G401 (cell line): ENCODE results near the gene TVP23A. TPM values are rescaled to one million over a fixed set of nuclear protein-coding genes. Genes with fewer than 3 reads are reported as not detected.

Experiments used
- DNase-seq: peaks from one replicate; pipeline ENCODE4 v3.0.0-alpha.2; 2015; ENCODE audit warnings: low spot score
- in situ Hi-C: cut with HindIII; loops from 2 replicates; pipeline ENCODE4 v1.10.0; 2016; ENCODE audit warnings: low sequenced_read_pairs, mixed read lengths
- total RNA-seq: library from RNA; depleted of rRNA; stranded (reverse); fragments of >200 nt; shearing (Covaris generic); gene quantifications from 2 replicates; pipeline ENCODE4 v1.2.3, GENCODE V29; 2014; rRNA removed

Gene TVP23A
- total RNA-seq: not detected in 2 replicates

GRCh38 chr16:10817963-10818941, at the start of gene TVP23A:
TVP23A (minus strand) TSS chr16:10818794; CDS start chr16:10818493, 301 bp downstream.
- in situ Hi-C loops: no loop called here
- DNase-seq: peak; percentile 34

DNA sequence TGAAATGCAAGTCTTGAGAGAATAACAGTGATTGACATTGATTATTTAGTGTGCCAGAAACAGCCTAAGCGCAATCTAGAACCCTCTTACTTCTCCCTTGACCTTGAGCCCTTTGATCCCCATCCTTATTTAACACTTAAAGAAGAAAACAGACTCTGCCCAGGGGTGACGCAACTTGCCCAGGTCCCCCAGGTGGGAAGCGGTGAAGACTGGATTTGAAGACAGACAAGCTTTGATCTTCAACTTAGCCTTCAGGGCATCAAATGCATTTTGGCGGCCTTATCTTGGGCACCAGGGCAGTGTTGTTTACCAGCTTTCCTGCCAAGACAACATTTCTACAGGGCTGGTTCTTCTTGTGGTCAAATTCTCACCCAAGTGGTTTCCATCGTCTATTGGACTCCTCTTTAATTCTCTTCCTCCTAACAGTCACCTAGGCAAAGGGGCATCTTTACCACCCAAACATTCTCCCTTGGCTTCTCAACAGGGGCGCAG, 49.6 kb upstream of the TVP23A start:
- DNase-seq: no peak
- in situ Hi-C loops: no loop called here

DNA sequence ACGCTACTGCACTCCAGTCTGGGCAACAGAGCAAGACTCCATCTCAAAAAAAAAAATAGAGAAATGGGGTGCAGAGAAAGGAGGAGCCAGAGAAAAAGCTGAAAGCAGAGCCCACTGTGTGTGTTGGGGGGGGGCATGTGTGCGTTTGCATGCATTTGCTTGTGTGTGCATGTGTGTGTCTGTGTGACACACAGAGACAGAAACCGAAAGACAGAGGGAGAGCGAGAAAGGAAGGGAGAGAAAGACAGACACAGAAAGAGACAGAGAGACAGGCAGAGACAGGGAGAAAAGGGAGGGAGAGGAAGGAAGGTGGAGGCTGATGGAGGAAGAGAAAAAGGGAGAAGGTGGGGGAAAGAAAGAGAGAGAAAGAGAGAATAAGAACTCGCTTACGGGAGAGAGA, 48.6 kb upstream of the TVP23A start:
- DNase-seq: no peak
- in situ Hi-C loops: no loop called here

- in situ Hi-C loops: no loop called here
- DNase-seq: peak; percentile 8
Observed at GRCh38 chr16:10865991-10866966, 47.7 kb upstream of the TVP23A start.

DNA sequence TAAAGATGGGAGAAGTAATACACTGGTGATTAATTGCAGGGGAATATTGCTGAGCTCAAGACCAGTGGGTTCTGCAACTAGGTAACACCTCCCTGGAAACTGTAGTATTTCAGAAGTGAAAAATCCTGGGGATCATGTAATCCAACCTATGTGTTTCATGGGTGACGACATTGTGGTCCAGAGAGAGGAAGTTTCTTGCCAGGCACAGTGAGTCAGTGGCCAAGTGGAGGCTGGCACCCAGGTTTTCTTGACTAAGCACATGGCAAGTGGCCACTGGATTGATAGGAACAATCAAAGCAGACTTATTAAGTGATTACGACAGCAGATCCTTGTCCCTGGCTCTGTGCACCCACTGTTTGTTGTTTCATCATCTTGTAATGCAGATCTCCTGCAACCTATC, 43.8 kb upstream of the TVP23A start:
- in situ Hi-C loops: no loop called here
- no peak for DNase-seq

- in situ Hi-C loops: no loop called here
- DNase-seq: no peak
Observed at GRCh38 chr16:10859658-10860057, 41.1 kb upstream of the TVP23A start.

- in situ Hi-C loops: no loop called here
Observed at GRCh38 chr16:10859020-10859419, 40.4 kb upstream of the TVP23A start.

GRCh38 chr16:10858203-10858602, 39.6 kb upstream of the TVP23A start:
- DNase-seq: no peak
- in situ Hi-C loops: no loop called here

More at GRCh38 chr16:10859020-10859419, 40.4 kb upstream of the TVP23A start:
- DNase-seq: no peak

- in situ Hi-C loops: no loop called here
- no peak for DNase-seq
Observed at GRCh38 chr16:10856042-10856441, 37.4 kb upstream of the TVP23A start.

GRCh38 chr16:10852948-10853347, 34.4 kb upstream of the TVP23A start:
- DNase-seq: no peak
- in situ Hi-C loops: no loop called here

DNA sequence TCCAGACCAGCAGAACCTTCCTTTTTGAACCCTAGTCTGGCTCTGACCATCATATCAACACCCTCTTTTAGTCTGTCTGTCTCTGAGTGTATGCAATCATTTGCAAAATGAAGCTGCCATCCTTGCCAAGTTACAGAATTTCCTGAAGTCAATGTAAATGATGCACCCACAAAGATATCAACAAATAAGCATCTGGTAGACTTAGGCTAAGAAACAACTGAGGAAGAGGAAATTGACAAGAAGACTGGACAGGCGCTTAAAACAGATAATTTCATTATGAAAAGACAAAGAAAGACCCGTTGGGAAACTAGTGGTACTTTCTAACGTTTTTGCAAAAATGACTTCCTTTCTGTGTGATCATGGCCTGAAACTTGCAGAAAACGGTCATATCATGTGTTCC, 33.7 kb upstream of the TVP23A start:
- in situ Hi-C loops: no loop called here
- DNase-seq: no peak

GRCh38 chr16:10851512-10851911, 32.9 kb upstream of the TVP23A start:
- no peak for DNase-seq
- in situ Hi-C loops: no loop called here

- in situ Hi-C loops: no loop called here
- DNase-seq: no peak
Observed at GRCh38 chr16:10850478-10850850, 31.9 kb upstream of the TVP23A start.

DNA sequence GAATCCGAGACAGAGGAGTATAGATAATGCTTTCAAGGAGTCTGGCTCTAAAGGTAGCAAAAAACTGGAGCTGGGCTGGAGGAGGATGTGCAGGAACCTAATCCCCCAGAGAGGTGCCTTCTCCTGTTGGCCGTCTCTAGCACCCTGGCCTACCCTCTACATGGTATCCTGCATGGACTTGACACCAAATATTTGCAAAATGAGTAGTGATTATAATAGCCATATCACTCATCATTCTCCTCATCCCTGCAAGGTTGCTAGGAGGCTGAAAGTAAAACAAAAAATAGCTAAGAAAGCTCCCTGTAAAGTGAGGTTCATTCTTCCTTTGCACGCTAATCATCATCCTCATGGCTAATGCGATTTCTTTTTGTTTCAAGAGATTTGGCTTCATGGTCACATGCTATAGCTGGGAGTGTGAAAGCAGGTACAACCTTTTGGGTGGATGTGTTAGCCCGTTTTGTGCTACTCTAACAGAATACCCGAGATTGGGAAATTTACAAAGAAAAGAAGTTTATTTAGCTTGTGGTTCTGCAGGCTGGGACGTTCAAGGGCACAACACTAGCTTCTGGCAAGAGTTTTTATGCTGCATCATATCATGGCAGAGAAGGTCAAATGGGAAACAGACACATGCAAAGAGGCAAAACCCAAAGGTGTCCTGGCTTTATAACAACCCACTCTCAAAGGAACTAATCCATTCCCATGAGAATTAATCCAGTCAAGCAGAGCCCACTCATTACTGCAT, 31.3 kb upstream of the TVP23A start:
- in situ Hi-C loops: no loop called here
- no peak for DNase-seq

- in situ Hi-C loops: no loop called here
- DNase-seq: no peak
Observed at GRCh38 chr16:10847176-10847575, 28.6 kb upstream of the TVP23A start.

DNA sequence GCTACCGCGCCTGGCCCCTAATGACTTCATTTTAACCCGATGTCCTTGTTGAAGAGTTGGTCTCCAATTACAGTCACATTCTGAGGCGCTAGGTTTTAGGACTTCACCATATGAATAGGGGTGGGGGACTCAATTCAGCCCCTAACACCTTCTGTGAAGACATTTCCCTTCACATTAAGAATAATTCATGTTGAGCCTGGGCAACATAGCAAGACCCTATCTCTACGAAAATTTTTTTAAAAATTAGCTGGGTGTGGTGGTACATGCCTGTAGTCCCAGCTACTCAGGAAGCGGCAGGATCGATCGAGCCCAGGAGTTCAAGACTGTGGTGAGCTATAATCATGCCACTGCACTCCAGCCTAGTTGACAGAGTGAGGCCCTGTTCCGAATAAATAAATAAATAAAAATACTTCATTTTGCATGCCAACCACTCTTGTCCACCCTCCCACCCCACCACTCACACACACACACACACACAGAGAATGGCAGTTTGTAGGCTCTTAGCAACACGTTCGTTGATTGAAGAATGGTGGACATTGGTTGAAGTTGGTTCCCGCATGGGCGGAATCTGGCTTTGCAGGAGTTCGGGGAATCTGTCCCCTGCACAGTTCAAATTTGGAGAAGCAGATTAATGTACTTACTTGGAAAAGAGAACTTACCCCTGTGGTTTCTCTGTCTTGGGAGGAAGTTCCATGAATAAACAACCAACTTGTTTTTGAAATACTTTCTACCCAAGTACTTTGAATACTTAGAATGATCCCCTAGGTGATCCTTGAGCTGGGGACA, 27.8 kb upstream of the TVP23A start:
- no peak for DNase-seq
- in situ Hi-C loops: no loop called here

DNA sequence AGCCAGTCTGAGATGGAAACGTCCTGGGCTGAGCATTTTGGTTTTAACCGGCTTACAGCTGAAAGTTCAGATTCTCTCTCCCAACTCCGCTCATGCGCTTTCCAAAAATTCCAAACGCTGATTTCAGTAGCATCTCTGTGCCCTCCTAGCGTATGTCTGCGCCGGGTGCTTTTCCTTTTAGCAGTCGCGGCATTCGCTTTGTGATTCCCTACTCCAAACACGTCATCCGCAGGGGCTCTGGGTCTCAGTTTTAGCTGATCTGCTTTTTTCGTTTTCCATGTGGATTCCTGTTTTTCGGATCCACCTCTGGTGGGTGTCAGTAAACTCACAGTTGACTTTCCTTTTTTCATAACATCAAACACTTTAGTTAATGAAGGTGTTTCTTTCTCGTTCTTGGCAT, 22.1 kb upstream of the TVP23A start:
- DNase-seq: no peak
- in situ Hi-C loops: no loop called here

DNA sequence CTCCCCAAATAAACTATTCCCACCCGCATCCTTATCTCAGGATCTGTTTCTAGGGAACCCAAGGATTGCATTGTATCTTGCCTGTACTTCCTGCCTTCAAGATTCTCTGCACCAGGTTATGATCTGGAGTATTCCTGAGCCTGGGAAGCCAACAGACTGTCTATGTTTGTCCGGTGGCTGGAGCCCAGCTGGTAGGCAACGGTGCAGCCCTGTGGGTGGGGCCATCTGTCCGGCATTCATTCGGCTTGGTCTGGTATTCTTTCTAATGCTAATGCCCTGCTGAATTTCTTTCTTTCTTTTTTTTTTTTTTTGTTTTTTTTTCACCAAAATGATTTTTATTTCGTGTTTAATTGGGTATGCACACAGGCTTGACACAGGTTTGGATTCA, 20.7 kb upstream of the TVP23A start:
- DNase-seq: peak; percentile 84
- in situ Hi-C loops: no loop called here
